A549 (cell line): ENCODE results near the gene ZYG11B. TPM values are rescaled to one million over a fixed set of nuclear protein-coding genes. Genes with fewer than 3 reads are reported as not detected.

Experiments
- ATAC-seq, 2 experiments: fragments of 200-7000 bp in 1 of 2; fragments of >200 bp in 1 of 2; cut with Nextera tagmentation in 1 of 2; cut with Tn5 transposase in 1 of 2; 3 replicates each; pipeline versions ENCODE4 v1.8.0 to v1.9.1; 2018 to 2020; ENCODE audit warnings: mild to moderate bottlenecking in 1 of 2, moderate library complexity in 1 of 2
- CTCF ChIA-PET: fragments of 300-600 bp; sonication (Branson Sonifier 250); formaldehyde crosslinking; extraction: SDS; loops from one replicate; lab custom pipeline; 2021; ENCODE audit warnings: antibody characterized with exemption, inconsistent platforms; lab: Yijun Ruan, JAX
- POLR2A ChIA-PET: fragments of 350-600 bp; formaldehyde crosslinking; extraction: SDS; loops from one replicate; lab custom pipeline; 2021; ENCODE audit warnings: antibody characterized with exemption, inconsistent platforms; lab: Yijun Ruan, JAX
- DNase-seq, 2 experiments: peaks; one replicate each; pipeline versions ENCODE4 v3.0.0 to v3.0.0-alpha.2; 2011 to 2016; ENCODE audit warnings: low read depth in 1 of 2, low spot score in 1 of 2
- FAIRE-seq: peaks from 2 replicates; lab custom pipeline; 2011; peaks lifted over from hg19 to GRCh38; lab: Jason Lieb, UNC
- H3K27ac ChIP-seq, 2 experiments: fragments of >200 bp; sonication (Bioruptor Twin); formaldehyde crosslinking; 3 replicates each; pipeline ENCODE4 v1.5.1; 2016 to 2017
- H3K4me1 ChIP-seq: fragments of >200 bp; sonication (Bioruptor Twin); formaldehyde crosslinking; 3 replicates; pipeline ENCODE4 v1.6.1; 2016
- H3K4me2 ChIP-seq: fragments of >200 bp; sonication (Bioruptor Twin); formaldehyde crosslinking; 3 replicates; pipeline ENCODE4 v1.6.1; 2016
- H3K4me3 ChIP-seq: fragments of >200 bp; sonication (Bioruptor Twin); formaldehyde crosslinking; 3 replicates; pipeline ENCODE4 v1.5.1; 2016
- H3K9me3 ChIP-seq: fragments of >200 bp; sonication (Bioruptor Twin); formaldehyde crosslinking; 3 replicates; pipeline ENCODE4 v1.6.1; 2016
- CBX2 ChIP-seq: fragments of 200-600 bp; sonication (generic); IDR thresholded peaks from 2 replicates; pipeline ENCODE4 v1.6.1; 2016; ENCODE audit warnings: low read depth, mild to moderate bottlenecking, borderline replicate concordance
- CBX8 ChIP-seq: fragments of 200-600 bp; sonication (generic); IDR thresholded peaks from 2 replicates; pipeline ENCODE4 v1.6.1; 2016
- CEBPB ChIP-seq, 2 experiments: fragments of >200 bp in 1 of 2; sonication (Bioruptor Twin) in 1 of 2; formaldehyde crosslinking in 1 of 2; IDR thresholded peaks; 2 replicates each; pipeline ENCODE4 v1.6.1; 2012 to 2016
- CHD2 ChIP-seq: fragments of 150-350 bp; IDR thresholded peaks from 2 replicates; pipeline ENCODE4 v1.6.1; 2014; ENCODE audit warnings: low read length; ENCODE audit not compliant: partially characterized antibody
- CHD4 ChIP-seq: fragments of 200-600 bp; sonication (generic); IDR thresholded peaks from 2 replicates; pipeline ENCODE4 v1.6.1; 2016; ENCODE audit warnings: antibody characterized with exemption, mild to moderate bottlenecking, borderline replicate concordance
- EHF ChIP-seq: fragments of 250-450 bp; sonication (Bioruptor Pico); IDR thresholded peaks from 2 replicates; pipeline ENCODE4 v1.5.0; 2020; ENCODE audit warnings: mild to moderate bottlenecking
- EP300 ChIP-seq, 2 experiments: fragments of >200 bp; sonication (Bioruptor Twin); formaldehyde crosslinking; IDR thresholded peaks; 2 replicates in 1 of 2; 3 replicates in 1 of 2; pipeline ENCODE4 v1.6.1; 2016 to 2017
- FOSB ChIP-seq: fragments of 250-450 bp; sonication (Bioruptor Pico); IDR thresholded peaks from 2 replicates; pipeline ENCODE4 v1.5.0; 2020; ENCODE audit warnings: mild to moderate bottlenecking, moderate library complexity
- HDAC2 ChIP-seq: fragments of 200-600 bp; sonication (generic); IDR thresholded peaks from 2 replicates; pipeline ENCODE4 v1.6.1; 2016
- HEYL ChIP-seq: fragments of 250-450 bp; sonication (Bioruptor Pico); IDR thresholded peaks from 2 replicates; pipeline ENCODE4 v1.8.0; 2021; ENCODE audit warnings: mild to moderate bottlenecking, moderate library complexity
- JUN ChIP-seq, 2 experiments: fragments of >200 bp; sonication (Bioruptor Twin); formaldehyde crosslinking; IDR thresholded peaks; 2 replicates in 1 of 2; 3 replicates in 1 of 2; pipeline ENCODE4 v1.6.1; 2016 to 2017
- KDM5A ChIP-seq: fragments of 200-600 bp; sonication (generic); IDR thresholded peaks from 2 replicates; pipeline ENCODE4 v1.6.1; 2016; ENCODE audit warnings: antibody characterized with exemption, mild to moderate bottlenecking
- NPAS2 ChIP-seq: fragments of 250-450 bp; sonication (Bioruptor Pico); IDR thresholded peaks from 2 replicates; pipeline ENCODE4 v1.8.0; 2022; ENCODE audit warnings: mild to moderate bottlenecking, moderate library complexity, borderline replicate concordance
- PHF8 ChIP-seq: fragments of 200-600 bp; sonication (generic); IDR thresholded peaks from 2 replicates; pipeline ENCODE4 v1.6.1; 2016; ENCODE audit warnings: low read depth, mild to moderate bottlenecking, antibody characterized with exemption, moderate library complexity, borderline replicate concordance
- POLR2A ChIP-seq: IDR thresholded peaks from 2 replicates; pipeline ENCODE4 v1.6.1; 2012; ENCODE audit warnings: mild to moderate bottlenecking, low read length
- POLR2AphosphoS2 ChIP-seq: conservative IDR thresholded peaks from 2 replicates; pipeline ENCODE4 v1.6.1; 2012; ENCODE audit warnings: low read length, improper control_type of control experiment, inconsistent platforms
- RARB ChIP-seq: fragments of 250-450 bp; sonication (Bioruptor Pico); IDR thresholded peaks from 2 replicates; pipeline ENCODE4 v1.8.0; 2021; ENCODE audit warnings: mild to moderate bottlenecking, moderate library complexity
- RCOR1 ChIP-seq: fragments of 150-350 bp; IDR thresholded peaks from 2 replicates; pipeline ENCODE4 v1.6.1; 2014; ENCODE audit warnings: antibody characterized with exemption, low read length, low read depth
- RFX5 ChIP-seq: fragments of 450-650 bp; IDR thresholded peaks from 2 replicates; pipeline ENCODE4 v1.7.1; 2014; ENCODE audit warnings: antibody characterized with exemption, mild to moderate bottlenecking, moderate library complexity
- SMC3 ChIP-seq: fragments of >200 bp; sonication (Bioruptor Twin); formaldehyde crosslinking; IDR thresholded peaks from 3 replicates; pipeline ENCODE4 v1.6.1; 2018; ENCODE audit warnings: inconsistent platforms
- ZFP36 ChIP-seq: fragments of 450-650 bp; IDR thresholded peaks from 2 replicates; pipeline ENCODE4 v1.6.1; 2014; ENCODE audit warnings: borderline replicate concordance; ENCODE audit not compliant: partially characterized antibody
- ZSCAN20 ChIP-seq: fragments of 250-450 bp; sonication (Bioruptor Pico); IDR thresholded peaks from 2 replicates; pipeline ENCODE4 v1.8.0; 2022; ENCODE audit warnings: mild to moderate bottlenecking, moderate library complexity
- WGBS: methylation state at CpG from one replicate; pipeline ENCODE4 v1.1.6; 2017; ENCODE audit errors: missing lambda C conversion rate; 5-methylcytosine and 5-hydroxymethylcytosine counted together
- polyA plus RNA-seq, 4 experiments: library from polyadenylated mRNA; depleted of rRNA in 3 of 4; stranded (reverse); fragments of >200 nt; fragmentation: RNase III in 1 of 4; extraction: RNeasy Plus Mini Kit Qiagen cat#74134 plus additional on column Dnase treatment in 1 of 4; gene quantifications; 2 replicates in 3 of 4; 3 replicates in 1 of 4; pipeline ENCODE4 v1.2.3, GENCODE V29; 2011 to 2017
- TF ChIP-seq, protein P1 (sequence below): fragments of >200 bp; sonication (Bioruptor Twin); formaldehyde crosslinking; IDR thresholded peaks from 2 replicates; pipeline ENCODE4 v1.6.1; 2016
- TF ChIP-seq, protein P2 (sequence below): fragments of 250-450 bp; sonication (Bioruptor Pico); IDR thresholded peaks from 2 replicates; pipeline ENCODE4 v1.5.0; 2021; ENCODE audit warnings: mild to moderate bottlenecking, moderate library complexity, borderline replicate concordance
- TF ChIP-seq, protein P3 (sequence below): fragments of 150-350 bp; IDR thresholded peaks from 2 replicates; pipeline ENCODE4 v1.6.1; 2014; ENCODE audit warnings: low read depth, mild to moderate bottlenecking, low read length
- TF ChIP-seq, protein P4 (sequence below): IDR thresholded peaks from 2 replicates; pipeline ENCODE4 v1.6.1; 2012
- TF ChIP-seq, protein P5 (sequence below): fragments of 250-450 bp; sonication (Bioruptor Pico); IDR thresholded peaks from 2 replicates; pipeline ENCODE4 v1.5.0; 2020; ENCODE audit warnings: low read depth, mild to moderate bottlenecking, moderate library complexity
- TF ChIP-seq, protein P6 (sequence below): IDR thresholded peaks from 2 replicates; pipeline ENCODE4 v1.6.1; 2012

Gene ZYG11B
- polyA plus RNA-seq, 2 of the 4 experiments (the other 2 are of a cell fraction): 5.8 to 14.1 TPM

DNA sequence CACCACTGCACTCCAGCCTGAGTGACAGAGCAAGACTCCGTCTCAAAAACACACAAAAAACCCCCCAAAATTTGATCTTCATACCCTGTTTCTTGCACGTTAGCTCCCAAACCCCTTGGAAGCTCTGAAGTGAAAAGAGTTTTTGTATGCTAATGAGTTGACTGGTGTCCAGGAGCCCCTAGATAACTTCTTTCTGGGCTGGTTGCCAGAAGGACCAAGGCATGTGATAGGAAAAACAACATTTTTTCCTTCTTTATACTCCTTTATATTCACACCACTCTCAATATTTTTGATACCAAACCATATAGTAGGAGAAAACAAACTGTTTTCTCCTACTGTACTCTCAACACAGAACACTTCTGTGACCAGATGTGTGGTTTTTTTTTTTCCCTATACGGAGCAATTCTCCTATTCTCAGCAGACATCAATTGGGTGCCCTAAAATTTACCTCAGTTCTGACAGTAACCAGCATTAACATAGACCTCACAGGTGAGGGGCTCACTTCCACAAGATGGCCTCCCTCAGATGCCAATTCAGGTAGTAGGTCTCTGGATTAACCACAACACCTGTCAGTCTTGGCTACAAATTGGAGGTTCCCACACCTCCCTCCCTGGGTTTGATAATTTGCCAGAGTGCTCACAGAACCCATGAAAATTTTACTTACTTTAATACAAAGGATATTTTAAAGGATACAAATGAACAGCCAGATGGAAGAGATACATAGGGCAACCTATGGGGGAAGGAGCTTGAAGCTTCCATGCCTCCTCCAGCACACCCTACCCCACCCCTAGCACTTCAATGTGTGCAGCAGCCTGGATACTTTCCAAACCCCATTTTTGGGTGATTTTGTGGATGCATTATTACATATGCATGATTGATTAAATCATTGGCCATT lies 25.6 kb downstream of the ZYG11B start:
- FAIRE-seq (no peak), DNase-seq (no peak), ATAC-seq (no peak)
- ChIA-PET CTCF (no interaction called here), POLR2A (no interaction called here)
- Histone ChIP-seq H3K27ac (no peak overlapping the region), H3K4me2 (no peak overlapping the region), H3K4me3 (no peak overlapping the region), H3K4me1 (peaks cover 31% of the 10 kb centered on the region), H3K9me3 (no peaks in the 10 kb centered on the region)
- WGBS: 94% methylated on average over 3 of the region's 3 CpGs
- TF ChIP-seq, protein P1, sequence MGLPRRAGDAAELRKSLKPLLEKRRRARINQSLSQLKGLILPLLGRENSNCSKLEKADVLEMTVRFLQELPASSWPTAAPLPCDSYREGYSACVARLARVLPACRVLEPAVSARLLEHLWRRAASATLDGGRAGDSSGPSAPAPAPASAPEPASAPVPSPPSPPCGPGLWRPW: no peak
- TF ChIP-seq, protein P2, sequence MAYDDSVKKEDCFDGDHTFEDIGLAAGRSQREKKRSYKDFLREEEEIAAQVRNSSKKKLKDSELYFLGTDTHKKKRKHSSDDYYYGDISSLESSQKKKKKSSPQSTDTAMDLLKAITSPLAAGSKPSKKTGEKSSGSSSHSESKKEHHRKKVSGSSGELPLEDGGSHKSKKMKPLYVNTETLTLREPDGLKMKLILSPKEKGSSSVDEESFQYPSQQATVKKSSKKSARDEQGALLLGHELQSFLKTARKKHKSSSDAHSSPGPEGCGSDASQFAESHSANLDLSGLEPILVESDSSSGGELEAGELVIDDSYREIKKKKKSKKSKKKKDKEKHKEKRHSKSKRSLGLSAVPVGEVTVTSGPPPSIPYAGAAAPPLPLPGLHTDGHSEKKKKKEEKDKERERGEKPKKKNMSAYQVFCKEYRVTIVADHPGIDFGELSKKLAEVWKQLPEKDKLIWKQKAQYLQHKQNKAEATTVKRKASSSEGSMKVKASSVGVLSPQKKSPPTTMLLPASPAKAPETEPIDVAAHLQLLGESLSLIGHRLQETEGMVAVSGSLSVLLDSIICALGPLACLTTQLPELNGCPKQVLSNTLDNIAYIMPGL: no peak
- TF ChIP-seq CBX2 (no peak), SMC3 (no peak), NPAS2 (CRISPR knock-in tag) (no peak), ZSCAN20 (no peak), POLR2AphosphoS2 (no peak), HEYL (CRISPR knock-in tag) (no peak), RCOR1 (no peak), FOSB (CRISPR knock-in tag) (no peak), PHF8 (no peak)
- TF ChIP-seq, protein P3, sequence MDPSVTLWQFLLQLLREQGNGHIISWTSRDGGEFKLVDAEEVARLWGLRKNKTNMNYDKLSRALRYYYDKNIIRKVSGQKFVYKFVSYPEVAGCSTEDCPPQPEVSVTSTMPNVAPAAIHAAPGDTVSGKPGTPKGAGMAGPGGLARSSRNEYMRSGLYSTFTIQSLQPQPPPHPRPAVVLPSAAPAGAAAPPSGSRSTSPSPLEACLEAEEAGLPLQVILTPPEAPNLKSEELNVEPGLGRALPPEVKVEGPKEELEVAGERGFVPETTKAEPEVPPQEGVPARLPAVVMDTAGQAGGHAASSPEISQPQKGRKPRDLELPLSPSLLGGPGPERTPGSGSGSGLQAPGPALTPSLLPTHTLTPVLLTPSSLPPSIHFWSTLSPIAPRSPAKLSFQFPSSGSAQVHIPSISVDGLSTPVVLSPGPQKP: no peak
- TF ChIP-seq, protein P4, sequence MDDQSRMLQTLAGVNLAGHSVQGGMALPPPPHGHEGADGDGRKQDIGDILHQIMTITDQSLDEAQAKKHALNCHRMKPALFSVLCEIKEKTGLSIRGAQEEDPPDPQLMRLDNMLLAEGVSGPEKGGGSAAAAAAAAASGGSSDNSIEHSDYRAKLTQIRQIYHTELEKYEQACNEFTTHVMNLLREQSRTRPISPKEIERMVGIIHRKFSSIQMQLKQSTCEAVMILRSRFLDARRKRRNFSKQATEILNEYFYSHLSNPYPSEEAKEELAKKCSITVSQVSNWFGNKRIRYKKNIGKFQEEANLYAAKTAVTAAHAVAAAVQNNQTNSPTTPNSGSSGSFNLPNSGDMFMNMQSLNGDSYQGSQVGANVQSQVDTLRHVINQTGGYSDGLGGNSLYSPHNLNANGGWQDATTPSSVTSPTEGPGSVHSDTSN: no peak

DNA sequence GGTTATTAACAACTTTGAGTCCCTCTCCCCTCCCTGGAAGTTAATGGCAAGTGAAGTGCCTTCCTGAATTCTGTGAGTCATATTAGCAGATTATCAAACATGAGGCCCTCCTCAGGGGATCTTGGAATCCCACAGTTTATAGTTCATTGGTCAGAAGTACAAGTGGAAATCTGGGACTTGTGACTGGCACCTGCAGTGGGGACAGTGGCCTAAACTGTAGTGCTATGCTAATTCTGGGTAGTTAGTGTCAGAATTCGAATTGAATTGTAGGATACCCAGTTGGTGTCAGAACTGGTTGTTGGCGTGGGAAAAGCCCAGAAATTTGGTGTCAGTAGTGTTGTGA lies 26.2 kb downstream of the ZYG11B start:
- H3K27ac ChIP-seq: no peak overlapping the region
- WGBS: 92% methylated on average over 2 of the region's 2 CpGs
- no peak for DNase-seq
- TF ChIP-seq ZSCAN20: no peak
- no peak for TF ChIP-seq HEYL (CRISPR knock-in tag)
- no peak for TF ChIP-seq KDM5A
- TF ChIP-seq JUN (IDR thresholded peaks at IDR 0.05): no peak
- TF ChIP-seq CBX8: no peak
- TF ChIP-seq PHF8: no peak
- TF ChIP-seq CEBPB (IDR thresholded peaks at IDR 0.05): no peak
- no peak for TF ChIP-seq RARB (CRISPR knock-in tag)
- TF ChIP-seq EP300 (IDR thresholded peaks at IDR 0.05): no peak
- TF ChIP-seq, protein P5, sequence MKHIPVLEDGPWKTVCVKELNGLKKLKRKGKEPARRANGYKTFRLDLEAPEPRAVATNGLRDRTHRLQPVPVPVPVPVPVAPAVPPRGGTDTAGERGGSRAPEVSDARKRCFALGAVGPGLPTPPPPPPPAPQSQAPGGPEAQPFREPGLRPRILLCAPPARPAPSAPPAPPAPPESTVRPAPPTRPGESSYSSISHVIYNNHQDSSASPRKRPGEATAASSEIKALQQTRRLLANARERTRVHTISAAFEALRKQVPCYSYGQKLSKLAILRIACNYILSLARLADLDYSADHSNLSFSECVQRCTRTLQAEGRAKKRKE (CRISPR knock-in tag): no peak
- no peak for TF ChIP-seq POLR2A
- no peak for TF ChIP-seq HDAC2
- TF ChIP-seq RFX5: no peak
- TF ChIP-seq, protein P6, sequence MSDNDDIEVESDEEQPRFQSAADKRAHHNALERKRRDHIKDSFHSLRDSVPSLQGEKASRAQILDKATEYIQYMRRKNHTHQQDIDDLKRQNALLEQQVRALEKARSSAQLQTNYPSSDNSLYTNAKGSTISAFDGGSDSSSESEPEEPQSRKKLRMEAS: no peak
- TF ChIP-seq ZFP36: no peak
- TF ChIP-seq EHF (CRISPR knock-in tag): no peak
- TF ChIP-seq CHD4: no peak
- no peak for TF ChIP-seq CHD2
- TF ChIP-seq, all 56 proteins: peak for 0
- Histone ChIP-seq H3K9me3 (no peaks in the 10 kb centered on the region), H3K4me1 (peaks cover 25% of the 10 kb centered on the region), H3K4me3 (no peak overlapping the region), H3K4me2 (no peak overlapping the region)
- FAIRE-seq (no peak), ATAC-seq (no peak)
- POLR2A ChIA-PET: no interaction called here
- CTCF ChIA-PET: no interaction called here
